A172 (cell line): ENCODE measurements around the gene GAB2. TPM values are rescaled to one million over a fixed set of nuclear protein-coding genes. Genes with fewer than 3 reads are reported as not detected.

Experiments
- DNase-seq: peaks from one replicate; pipeline ENCODE4 v3.0.0-alpha.2; 2015; ENCODE audit warnings: low spot score
- total RNA-seq: library from RNA; depleted of rRNA; stranded (reverse); fragments of >200 nt; shearing (Covaris generic); gene quantifications from 2 replicates; pipeline ENCODE4 v1.2.3, GENCODE V29; 2014

The GAB2 gene
- total RNA-seq, 1 experiment from 2014 or later: 12.1 TPM

DNA sequence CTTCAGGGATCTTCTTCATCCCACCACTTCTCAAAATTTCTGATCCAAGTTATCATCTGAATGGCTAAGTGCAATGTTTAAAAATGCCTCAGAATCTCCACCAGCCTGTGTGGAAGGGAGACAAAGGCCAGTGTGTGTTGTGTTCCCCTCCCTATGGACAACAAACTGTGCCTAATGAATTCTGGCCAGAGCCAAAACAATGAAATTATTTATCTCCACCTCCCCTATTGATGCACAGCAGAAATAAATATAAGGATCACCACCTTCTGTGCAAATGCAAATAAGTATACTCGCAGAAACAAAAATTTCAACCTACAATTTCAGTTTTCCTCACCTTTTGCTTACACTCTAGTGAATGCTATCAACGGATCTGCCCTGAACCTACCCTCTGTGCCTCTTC, 75.8 kb downstream of the GAB2 start:
- DNase-seq: no peak

DNA sequence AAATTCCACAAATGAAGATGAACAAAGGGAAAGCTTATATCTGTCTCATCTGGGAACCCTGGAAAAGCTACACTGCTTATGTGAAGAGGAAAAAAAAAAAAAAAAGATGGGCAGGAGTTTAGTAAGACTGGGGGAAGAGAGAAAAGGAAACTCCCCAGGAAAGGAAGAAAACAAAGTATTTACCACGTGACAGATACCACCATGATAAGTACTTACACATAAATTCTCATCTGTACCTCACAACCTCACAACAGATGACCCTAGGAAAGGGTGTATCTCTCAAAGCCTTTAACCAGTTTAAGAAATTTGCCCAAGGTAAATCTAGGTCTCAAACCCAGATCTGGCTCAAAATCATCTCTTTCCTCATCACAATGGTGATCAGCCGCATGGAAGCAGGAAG, 77.1 kb downstream of the GAB2 start:
- no peak for DNase-seq

DNA sequence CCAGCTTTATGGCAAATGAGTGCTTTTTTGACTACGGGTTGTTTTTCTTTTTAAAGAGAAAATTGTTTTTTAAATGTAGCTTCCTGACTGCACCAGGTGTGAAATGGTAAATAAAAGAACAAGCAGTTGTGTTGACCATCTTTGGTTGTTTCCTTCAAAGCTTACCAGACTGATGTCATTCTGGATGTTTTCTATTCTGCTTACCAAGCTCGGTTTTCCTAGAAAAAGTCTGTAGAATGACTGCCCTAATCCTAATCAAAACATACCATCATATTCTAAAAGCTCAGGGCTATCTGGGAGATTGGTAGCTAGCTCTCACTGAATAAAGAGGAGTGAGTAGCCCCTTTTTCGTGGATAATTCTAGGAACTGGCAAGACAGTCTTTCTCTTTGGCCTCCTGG, 77.7 kb downstream of the GAB2 start:
- DNase-seq: no peak

DNA sequence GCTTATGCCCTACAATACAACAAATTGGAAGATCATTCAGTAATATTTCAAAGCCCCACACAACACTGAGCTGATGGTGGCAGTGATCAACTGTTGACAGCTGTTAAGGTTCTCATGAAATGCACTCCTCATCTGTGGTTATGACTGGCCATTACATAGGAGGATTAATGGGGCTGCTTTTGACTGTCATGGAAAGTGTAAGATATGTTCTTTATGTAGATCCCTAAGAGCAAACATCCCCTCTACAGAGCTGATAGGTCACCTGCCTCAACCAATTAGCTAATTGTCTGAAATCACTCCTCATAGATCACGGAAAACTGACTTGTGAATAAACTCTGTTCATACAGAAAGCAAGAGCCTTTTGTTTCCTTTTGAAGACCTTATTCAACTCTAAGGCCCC, 78.1 kb downstream of the GAB2 start:
- no peak for DNase-seq

DNA sequence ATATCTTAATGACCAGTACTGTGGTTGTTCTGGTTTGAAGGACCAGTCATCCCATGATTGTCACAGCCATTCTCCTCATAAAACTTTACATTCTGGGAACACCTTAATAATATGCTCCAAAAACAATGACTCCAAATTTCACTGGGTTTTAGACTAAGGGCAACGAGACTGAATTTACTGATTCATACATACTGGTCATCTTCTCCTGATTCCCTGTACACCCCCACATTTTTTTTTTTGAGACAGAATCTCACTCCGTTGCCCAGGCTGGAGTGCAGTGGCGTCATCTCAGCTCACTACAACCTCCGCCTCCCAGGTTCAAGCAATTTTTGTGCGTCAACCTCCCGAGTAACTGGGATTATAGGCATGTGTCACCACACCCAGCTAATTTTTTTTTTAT, 78.9 kb downstream of the GAB2 start:
- DNase-seq: no peak

DNA sequence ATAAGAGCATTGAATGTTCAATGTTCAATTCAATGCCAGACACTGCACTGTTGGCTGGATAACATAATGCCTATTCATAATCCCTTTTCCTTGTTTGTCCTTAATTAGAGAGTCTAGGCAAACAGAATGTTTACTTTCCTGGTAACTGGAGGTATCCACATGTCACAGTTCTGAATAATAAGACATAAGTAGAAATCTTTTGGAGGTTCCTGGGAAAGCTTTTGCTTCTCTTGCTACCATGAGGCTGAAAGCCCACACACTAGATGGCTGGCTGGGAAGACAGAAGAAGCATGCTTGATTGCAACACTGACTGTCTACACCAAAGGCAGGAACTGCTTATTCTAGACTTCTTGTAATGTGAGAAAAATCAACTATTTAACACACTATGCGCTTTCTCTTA, 79.5 kb downstream of the GAB2 start:
- no peak for DNase-seq

DNA sequence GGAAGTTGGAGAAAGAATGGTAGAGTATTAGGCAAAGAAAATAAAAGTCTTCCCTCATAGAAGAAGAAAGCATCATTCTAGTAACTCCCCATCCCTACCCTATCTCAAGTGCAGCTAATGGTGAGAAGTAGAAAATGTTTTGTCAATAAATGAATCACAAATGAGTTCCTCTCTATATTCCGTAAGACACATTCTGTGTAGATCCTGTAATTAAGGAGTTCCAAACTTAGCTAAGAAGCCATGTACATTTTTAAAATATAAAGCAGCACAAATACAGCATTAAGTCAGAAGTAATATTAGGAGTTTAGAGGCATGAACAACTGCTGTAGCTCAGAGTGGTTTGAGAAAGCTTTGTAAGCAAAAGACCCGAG, 80.1 kb downstream of the GAB2 start:
- no peak for DNase-seq

DNA sequence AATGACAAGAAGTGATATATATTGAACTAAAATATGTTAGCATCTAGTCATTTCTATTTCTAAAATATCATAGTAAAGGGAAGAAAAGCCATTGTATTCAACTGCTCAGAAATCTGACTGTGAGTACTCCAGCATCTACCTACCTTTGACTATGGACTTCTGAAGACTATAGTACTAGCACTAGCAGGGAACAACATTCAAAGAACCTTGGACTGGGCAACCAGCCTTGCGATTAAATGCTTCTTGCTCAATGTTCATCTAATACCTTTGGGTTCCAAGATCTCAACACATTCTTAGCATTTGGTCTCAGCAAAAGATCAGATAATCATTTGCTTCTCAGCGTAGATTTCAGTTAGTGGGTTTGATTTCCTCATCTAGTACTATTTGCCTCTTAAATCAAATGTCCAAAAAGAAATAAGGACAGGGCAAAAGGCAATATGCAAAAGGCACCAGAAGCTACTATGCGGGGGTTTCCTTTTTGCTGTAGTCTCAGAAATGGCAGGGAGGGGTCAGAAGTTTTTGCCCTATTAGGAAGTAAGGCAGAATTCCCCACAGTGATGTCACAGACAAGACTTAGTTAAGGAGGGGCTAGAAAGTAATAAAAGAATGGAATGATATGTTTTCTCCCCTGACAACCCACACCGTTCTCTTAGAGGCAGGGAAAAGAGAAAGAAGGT, 80.6 kb downstream of the GAB2 start:
- DNase-seq: peak; percentile 33

DNA sequence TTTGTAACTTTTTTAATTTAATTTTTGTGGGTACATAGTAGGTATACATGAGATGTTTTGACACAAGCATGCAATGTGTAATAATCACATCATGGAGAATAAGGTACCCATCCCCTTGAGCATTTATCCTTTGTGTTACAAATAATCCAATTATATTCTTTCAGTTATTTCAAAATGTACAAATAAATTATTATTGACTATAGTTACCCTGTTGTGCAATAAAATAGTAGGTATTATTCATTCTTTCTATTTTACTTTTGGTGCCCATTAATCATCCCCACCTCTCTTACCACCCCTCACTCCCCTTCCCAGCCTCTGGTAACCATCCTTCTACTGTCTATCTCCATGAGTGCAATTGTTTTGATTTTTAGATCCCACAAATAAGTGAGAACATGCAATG, 83.5 kb downstream of the GAB2 start:
- DNase-seq: no peak

DNA sequence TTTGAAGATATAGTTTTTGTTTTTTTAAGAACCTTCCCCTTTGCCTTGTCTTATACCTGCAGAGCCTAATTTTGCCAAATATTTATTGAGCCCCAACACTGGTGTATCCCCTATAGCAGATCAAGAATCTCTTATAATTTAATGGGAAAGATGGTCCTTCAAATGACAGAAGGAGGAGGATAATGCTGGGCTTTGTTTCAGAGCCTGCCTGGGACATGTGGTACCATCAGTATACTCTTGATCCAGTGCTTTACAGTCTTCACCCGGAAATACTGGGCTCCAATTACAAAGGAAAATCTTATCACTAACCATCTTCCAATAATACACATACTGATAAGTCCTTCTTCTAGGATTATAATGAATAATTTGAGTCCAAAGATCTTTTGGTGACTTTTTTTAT, 84.7 kb downstream of the GAB2 start:
- DNase-seq: no peak

DNA sequence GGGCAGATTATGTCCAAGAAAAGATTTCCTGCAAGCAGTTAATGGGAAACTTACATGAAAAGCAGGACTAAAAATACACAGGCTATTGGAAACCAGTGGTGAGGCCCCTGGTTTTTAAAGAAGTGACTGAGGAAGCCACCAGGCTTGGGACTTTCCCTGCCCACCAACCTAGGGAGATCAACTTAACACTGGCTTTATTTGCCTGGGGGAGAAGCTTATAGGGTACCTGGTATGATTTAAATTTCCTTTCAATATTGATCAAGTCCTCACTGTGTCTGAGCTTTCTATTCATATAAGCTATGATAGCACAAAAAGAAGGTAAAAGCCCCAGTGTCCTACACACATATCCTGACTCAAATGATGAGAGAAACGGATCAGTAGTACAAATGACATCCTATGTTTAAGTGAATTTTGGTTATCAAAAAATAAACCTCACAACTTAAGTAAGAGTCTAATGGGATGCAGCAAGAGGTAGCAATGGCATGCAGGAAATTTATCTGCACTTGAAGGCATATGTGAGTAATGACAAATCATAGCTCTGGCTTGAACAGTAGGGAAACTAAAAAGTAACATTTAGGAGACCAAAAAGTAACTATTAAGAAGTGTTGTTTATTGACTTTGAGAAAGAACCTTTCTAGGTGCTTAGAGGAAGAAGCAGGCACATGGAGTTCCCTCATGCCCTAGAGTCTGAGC, 85.3 kb downstream of the GAB2 start:
- no peak for DNase-seq

DNA sequence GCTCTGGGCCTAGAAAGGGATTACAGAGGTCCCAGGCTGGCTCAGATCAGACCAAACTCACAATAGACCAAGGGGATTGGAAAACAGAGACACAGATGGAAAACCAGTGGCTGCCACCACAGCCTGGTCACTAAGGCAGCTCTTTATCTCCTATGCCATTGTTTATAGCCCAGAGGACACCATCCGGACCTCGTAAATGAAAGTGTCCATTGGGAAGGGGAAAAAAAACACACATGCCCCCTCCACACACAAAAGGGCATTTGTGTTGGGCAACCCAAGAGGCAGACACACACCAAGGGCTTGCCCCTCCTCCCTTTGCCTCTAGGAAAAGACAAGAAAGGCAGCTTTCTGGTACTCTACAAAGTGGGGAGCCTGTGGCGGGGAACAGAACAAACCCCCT, 85.9 kb downstream of the GAB2 start:
- DNase-seq: no peak

DNA sequence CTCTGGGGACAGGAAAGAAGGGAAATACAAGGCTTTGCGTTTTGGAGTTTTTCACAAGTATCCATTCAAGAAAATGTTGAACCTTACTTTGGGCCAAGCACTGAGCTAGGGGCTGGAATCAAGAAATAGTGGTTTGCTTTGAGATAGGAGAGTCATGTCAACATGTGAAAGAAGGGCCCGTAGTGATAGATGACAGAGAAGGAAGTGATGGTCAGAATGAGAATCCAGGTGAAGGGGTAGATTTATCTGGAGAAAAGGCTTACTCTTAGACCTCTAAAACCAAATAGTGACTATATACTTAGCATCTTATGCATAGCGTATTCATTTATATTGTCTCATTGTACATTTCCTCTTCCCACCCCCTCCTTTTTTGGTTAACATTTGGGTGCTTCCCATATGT, 87.3 kb downstream of the GAB2 start:
- DNase-seq: no peak

DNA sequence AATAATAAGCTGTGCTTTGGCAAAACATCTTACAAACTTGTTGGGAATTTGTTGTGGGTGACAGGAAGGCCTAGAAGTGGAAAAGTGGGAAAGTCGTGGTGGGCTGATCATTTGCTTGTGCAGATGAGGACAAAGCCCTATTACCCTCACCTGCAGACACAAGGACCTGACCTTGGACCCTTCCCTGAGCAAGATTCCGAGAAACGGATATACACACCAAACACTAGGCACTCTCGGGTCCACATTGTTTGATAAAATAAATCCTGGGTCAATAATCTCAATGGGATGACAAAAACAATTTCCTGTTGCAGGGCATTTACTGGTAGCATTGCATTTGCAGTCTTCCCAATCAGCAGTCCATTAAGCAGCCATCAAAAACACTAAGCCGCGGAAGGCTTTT, 89.7 kb downstream of the GAB2 start:
- no peak for DNase-seq

DNA sequence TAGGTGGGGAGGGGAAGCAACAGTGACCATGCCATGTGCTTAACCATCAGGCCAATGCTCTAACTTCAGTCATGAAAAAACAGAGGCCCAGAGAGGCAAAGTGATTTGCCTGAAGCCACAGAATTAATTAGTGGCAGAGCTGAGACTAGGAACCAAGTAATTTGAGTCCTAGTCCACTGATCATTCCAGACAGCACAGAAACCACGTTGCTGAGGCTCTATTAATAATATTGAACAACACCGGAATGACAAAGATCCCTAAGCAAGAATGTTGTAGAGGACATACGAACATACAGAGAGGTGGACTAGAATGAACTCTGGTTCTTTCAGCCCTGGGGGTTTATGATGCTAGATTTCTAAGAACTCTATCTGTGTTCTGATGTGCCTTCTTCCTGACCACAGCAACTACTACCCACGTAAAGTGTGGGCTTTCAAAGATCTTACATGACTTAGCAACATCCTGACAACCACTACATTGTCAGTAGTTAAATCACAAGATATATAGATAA, 92.3 kb downstream of the GAB2 start:
- no peak for DNase-seq

DNA sequence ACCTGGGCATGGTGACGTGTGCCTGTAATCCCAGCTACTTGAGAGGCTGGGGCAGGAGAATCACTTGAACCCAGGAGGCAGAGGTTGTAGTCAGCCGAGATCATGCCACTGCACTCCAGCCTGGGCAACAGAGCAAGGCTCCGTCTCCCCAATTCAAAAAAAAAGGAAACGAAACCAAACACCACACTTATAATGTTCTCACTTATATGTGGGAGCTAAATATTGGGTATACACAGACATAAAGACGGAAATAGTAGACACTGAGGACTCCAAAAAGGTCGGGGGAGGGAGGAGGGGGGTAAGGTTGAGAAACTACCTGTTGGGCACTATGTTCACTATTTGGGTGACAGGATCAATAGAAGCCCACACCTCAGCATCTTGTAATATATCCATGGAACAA, 94.3 kb downstream of the GAB2 start:
- DNase-seq: no peak

DNA sequence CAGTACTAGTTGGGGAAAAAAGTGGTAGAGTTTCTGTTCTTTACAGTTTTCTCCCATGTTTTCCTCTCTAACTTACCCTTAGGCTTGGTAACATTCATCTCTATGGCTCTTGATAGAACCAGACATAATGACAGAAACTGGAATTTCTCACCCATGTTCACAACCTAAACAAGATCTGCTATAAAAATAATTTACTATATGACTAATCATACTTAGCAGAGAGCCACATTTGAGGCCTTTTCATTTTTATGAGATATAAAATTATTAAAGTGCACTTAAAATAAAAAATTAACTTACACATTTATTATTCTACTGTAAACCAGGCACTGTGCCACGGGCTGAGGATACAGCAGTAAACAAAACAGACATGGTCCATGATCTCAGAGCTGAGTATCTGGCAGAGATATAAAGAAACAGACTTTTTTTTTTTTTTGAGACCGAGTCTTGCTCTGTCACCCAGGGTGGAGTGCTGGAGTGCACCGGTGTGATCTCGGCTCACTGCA, 98.1 kb downstream of the GAB2 start:
- DNase-seq: no peak

DNA sequence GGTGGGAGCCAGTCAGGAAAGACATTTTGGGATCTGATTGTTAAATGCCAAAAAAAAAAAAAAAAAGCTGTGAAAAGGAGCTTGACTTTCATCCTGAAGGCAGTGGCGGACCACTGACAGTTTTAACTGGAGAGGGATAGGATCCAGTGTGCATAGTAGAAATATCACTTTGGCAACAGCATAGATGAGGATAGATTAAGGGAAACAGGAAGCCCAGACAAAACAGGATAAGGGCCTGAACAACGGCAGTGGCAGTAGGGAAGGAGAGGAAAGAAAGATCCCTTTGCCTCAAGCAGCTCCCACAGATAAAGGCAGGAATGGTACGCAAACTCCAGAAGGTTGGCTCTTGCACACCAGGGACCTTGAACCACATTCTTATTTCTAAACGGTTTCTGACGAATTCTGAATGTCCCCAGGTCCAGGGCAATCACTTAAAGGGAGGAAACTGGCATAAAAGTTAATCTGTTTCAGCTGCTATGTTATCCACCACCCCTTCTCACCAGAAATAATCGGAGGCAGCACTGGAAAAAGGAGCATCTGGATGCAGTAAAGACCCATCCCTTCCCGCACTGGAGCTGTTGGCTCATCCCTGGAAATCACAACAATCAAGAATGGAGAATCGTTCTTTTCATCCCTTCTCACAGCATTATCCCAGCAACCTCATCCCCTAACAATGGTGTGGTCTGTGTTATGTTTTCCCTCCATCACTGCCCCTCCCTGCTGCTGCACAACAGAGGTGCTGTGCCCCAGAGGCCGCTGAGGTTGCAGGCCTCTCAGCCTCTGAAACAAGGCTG, 99.1 kb downstream of the GAB2 start:
- DNase-seq: no peak

DNA sequence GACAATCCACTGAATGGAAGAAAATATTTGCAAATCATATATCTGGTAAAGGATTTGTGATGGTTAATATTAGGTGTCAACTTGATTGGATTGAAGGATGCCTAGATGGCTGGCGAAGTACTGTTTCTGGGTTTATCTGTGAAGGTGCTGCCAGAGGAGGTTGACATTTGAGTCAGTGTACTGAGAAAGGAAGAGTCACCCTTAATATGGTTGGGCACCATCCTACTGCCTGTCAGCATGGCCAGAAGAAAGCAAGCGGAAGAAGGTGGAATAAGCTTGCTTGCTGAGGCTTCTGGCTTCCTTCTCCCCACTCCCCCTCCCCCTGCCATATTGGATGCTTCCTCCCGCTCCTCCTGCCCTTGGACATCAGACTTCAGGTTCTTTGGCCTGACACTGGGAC, 101.9 kb downstream of the GAB2 start:
- DNase-seq: no peak

DNA sequence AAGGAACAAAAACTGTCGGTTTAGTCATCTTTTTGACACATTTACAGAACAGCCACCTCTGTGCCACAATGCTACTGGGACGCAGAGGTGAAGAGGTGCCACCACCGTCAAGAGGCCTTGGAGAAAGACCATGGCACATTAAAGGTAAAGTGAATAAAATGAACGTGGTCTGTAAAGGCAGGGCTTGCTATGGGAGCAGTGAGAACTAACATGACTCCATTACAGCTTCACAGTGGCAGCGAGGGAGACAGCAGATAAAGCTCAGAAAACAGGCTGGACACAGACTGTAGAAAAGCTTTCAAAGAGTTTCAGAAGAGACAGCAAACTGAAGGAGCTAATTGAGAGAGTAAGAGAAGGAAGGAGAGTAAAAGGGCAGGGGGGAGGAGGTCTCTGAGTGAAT, 102.9 kb downstream of the GAB2 start:
- no peak for DNase-seq

DNA sequence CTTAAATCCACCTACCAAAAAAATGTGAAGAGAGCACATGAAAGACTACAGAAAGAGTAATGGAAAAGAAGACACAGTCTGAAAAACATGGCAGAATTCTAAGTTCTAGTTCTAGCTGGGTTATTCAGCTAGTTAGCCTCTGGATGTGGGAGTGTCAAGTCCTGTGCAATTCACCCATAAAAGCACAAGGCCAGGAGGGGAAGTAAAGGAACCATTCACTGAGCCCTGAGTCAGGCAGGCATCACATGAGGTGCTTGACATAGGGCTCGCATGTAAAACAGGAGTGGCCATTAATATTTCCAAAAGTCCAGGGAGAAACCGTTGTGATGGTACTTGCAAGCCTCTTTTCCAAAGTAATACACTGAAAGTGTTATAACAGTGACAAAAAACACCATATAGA, 103.7 kb downstream of the GAB2 start:
- no peak for DNase-seq

DNA sequence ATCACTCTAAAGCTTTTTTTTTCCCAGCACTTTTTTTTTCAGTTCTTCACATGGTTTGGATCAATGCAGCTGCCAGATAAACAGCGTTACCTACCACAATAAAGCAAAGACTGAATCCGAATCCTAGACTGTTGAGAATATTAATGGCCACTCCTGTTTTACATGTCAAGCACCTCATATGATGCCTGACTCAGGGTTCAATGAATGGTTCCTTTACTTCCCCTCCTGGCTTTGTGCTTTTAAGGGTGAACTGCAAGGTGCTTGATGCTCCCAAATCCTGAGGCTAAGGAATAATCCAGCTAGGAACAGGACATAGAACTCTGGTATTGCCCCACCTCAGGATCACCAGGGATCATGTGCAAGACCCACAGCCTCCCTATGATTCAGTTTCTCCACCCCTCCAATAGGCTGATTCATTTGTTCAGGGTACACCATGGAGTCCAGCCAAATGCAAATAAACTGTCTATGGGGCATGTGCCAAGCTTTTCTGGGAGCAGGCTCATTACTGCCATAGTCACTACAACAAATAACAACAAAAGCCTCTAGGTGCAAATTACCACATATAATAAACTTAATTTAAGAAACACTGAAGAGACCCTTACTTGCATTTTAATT, 104.3 kb downstream of the GAB2 start:
- peak; percentile 67 for DNase-seq
